NCI-H146 treated with DMSO at 0.1 percent for 48 hours (cell line): Measurements from ENCODE around the gene LRRTM3.

Experiments used
- DNase-seq: peaks from one replicate; lab custom pipeline; 2025; ENCODE audit not compliant: unreplicated experiment; lab: John Stamatoyannopoulos, UW

LRRTM3 gene

DNA sequence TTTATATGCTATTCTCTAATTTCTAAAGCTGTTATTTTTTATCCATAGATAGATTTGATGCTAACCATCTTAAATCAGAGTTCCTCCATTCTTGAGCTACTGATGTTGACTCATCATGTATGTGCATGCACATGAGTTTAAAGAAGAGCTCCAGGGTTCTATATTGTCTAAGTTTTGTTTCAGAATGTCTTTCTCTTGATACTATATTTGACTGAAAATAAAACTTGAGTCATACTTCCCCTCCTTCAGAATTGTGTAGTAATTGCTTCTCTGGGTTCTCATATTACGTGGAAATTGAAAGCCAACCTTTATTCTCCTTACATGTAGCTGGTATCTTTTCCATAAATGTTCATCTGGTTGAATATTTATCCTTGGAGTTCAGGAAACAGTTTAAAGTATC lies 89.4 kb downstream of the LRRTM3 start:
- DNase-seq: no peak

GRCh38 chr10:67017218-67017617 lies 91.4 kb downstream of the LRRTM3 start:
- DNase-seq: no peak

DNA sequence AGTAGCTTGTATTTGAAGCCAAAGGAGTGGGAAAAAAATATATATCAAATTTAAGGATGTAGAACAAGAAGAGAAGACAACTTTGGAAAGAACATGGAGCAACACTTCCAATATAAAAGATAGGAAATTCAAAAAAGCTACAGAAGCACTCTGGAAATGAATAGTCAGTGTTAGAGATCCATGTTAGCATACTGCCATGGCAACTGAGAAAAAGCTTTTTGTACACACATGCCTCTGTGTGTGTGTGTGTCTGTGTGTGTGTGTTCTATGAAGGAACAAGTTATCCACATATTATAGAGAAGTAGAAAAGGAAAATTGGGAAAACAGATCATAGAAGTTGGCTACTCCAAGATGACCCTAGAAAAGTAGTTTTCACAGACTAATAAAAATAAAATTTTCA lies 96.3 kb downstream of the LRRTM3 start:
- DNase-seq: no peak

DNA sequence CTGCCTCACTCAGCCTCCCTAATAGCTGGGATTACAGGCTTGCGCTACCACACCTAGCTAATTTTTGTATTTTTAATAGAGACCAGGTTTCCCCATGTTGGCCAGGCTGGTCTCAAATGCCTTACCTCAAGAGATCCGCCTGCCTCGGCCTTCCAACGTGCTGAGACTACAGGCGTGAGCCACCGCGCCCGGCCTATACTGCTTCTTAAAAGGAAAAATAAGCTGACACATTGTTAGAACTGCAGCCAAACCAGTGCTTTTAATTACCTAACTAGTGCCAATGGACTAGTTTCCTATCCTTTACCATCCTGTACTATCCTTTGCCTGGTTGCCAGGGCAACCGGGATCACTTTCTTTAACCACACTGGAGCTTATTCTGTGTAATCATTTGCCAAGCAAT lies 108.0 kb downstream of the LRRTM3 start:
- DNase-seq: no peak

DNA sequence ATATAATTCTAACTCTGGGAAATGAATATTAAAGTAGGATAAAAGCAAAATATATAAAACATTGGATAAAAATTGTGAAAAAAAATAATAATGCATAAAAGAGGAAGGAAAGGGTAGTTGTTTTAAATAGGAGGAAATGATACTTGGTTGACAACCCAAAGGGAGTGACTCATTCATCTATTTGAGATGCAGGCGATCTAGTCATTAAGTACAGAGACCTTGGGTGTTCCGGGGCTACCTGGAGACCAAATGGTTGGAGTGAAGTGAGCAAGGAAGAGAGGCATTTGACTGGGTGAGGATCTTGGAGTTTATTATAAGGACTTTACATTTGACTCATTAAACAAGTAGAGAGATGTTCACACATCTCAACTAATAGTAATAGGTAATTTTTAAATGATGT lies 111.0 kb downstream of the LRRTM3 start:
- DNase-seq: no peak

GRCh38 chr10:67043041-67043440 lies 117.2 kb downstream of the LRRTM3 start:
- no peak for DNase-seq

DNA sequence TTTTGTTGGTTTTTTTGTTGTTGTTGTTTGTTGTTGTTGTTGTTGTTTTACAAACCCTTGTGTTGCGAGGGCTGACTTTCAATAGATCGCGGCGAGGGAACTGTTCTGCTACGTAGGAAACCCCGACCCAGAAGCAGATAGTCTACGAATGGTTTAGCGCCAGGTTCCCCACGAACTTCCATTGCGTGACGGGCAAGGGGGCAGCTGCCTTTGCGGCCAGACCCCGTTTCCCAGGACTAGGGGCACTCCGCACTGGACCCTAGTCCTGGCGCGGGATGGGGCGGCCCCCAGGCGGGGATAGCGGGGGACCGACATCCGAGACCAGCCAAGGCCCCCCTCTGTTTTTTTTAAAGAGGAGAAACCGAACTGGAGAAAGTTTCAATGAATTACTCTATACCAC lies 119.6 kb downstream of the LRRTM3 start:
- no peak for DNase-seq

- no peak for DNase-seq
Observed at GRCh38 chr10:67046507-67046906, 120.7 kb downstream of the LRRTM3 start.

- no peak for DNase-seq
Observed at GRCh38 chr10:67049988-67050387, 124.2 kb downstream of the LRRTM3 start.

- DNase-seq: no peak
Observed at GRCh38 chr10:67050415-67050814, 124.6 kb downstream of the LRRTM3 start.

DNA sequence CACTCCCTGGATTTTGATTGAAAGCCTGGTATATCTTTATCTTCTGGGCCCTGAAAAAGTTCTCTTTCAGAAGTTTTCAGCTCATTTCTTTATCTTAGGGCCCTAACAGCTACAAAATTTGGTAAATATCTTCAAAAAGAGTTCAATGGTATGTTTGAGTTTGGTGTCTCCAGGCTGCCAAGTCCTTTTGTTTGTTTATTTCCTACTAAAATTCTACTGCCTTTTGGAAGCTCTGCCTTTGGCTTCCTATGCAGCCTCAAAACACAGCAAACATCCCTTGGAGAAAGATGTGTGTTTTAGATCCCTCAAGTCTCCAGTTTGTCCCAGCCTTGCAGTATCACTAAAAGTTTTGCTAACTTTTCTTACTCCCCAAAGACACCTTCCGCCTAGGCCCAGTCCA lies 146.8 kb downstream of the LRRTM3 start:
- no peak for DNase-seq

DNA sequence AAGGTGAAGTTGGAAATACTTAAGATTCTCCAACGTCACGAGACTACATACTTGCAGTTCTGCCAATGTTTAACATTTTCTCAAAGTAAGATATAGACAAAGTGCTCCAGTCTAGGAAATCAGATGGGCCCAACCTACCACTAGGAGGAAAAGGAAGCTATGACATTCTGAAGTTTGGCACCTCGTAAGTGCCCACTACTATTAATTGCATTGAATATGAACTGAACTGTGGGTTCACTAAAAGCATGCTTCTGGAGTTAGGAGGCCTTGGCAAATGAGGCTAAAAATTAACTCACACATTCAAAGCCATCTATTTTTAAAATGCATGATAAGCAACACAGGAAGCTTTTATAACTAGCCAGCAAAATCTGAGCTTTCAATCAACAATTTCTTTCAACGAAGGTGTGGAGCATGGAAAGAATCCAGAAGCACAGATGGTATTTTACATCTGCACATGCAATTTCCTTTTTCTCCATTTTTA lies 149.7 kb downstream of the LRRTM3 start:
- no peak for DNase-seq

- DNase-seq: no peak
Observed at GRCh38 chr10:67076144-67076543, 150.3 kb downstream of the LRRTM3 start.

GRCh38 chr10:67077376-67077775 lies 151.5 kb downstream of the LRRTM3 start:
- no peak for DNase-seq

GRCh38 chr10:67079126-67079525 lies 153.3 kb downstream of the LRRTM3 start:
- no peak for DNase-seq

- no peak for DNase-seq
Observed at GRCh38 chr10:67086327-67087134, 160.7 kb downstream of the LRRTM3 start.

GRCh38 chr10:67087135-67087425 lies 161.2 kb downstream of the LRRTM3 start:
- no peak for DNase-seq

- DNase-seq: no peak
Observed at GRCh38 chr10:67088036-67088435, 162.2 kb downstream of the LRRTM3 start.

GRCh38 chr10:67095531-67095930 lies 169.7 kb downstream of the LRRTM3 start:
- no peak for DNase-seq

- DNase-seq: no peak
Observed at GRCh38 chr10:67098461-67098860, 172.6 kb downstream of the LRRTM3 start.

DNA sequence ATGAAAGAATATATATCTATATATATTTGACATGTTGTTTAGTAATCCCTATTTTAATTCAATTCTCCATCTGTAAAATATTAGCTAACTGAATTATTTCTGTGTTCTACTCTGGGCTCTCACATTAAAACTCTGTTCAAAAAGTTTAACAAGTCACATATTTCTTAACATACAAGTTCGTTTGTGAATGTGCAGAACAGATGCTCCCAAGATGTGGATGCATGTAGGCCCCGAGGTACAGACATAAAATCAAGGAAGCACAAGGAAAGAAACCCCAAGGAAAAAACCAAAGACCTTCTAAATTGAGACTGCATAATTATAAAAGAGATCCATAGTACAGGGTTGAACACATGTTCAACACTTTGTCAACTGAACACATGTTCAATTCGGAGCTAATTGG lies 175.1 kb downstream of the LRRTM3 start:
- DNase-seq: no peak

GRCh38 chr10:67107670-67108069 lies 181.8 kb downstream of the LRRTM3 start:
- no peak for DNase-seq

DNA sequence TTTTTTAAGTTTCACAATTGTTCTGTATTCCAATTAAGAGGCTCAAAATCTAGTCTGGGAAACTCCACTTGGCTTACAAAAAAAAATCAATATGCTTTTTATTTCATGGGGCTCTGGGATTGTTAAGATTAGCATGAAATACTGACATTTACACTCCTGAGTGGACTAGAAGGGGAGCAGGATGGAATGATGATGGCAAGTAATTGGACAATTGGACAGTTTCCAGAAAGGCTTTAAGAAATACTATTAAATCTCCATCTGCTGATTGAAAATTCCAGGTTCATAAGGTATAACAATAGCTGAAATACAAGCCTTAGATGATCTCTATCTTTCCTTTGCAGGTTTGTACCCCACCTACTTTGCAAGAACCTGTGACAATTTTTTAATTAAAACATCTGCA lies 184.4 kb downstream of the LRRTM3 start:
- DNase-seq: no peak
